ENCODE results near the gene STMP1. TPM values are rescaled to one million over a fixed set of nuclear protein-coding genes. Genes with fewer than 3 reads are reported as not detected.
A peak's percentile ranks its signal among the peaks of the same experiment; 100 is the strongest.

Gene STMP1
- total and polyA plus RNA-seq, 12 donors = 25.7 to 35.6 (median 27.7) TPM

- Histone ChIP-seq H3K36me3 (peaks cover 0 to 34% (median 0%) of the 10 kb centered on the region in 9 donors), H3K4me3 (no peak overlapping the region), H3K4me1 (peaks cover 0 to 44% (median 24%) of the 10 kb centered on the region in 9 donors), H3K9me3 (no peaks in the 10 kb centered on the region), H3K27me3 (no peaks in the 10 kb centered on the region), H3K27ac (peak overlapping the region in 2 of 10 donors; percentile 8 to 64)
- TF ChIP-seq CTCF (IDR thresholded peaks at IDR 0.05) = no peak
- intact Hi-C loops (cut with DNase I) = no loop called here
- peak in 2 of 8 donors; percentile 33 to 65 for ATAC-seq
- WGBS, 2 donors = 27 to 28% methylated on average over 3 of the region's 3 CpGs
- no peak for DNase-seq
Observed at GRCh38 chr7:135684136-135684535, 21.8 kb downstream of the STMP1 start.

GRCh38 chr7:135684699-135685098 lies 22.4 kb downstream of the STMP1 start:
- H3K27ac ChIP-seq = peak overlapping the region in 2 of 10 donors; percentile 8 to 64
- no peak for DNase-seq
- ATAC-seq = no peak
- no peaks in the 10 kb centered on the region for H3K27me3 ChIP-seq
- intact Hi-C loops (cut with DNase I) = no loop called here
- WGBS, 2 donors = 74 to 84% methylated on average over 5 of the region's 5 CpGs
- no peak for TF ChIP-seq CTCF (IDR thresholded peaks at IDR 0.05)
- H3K36me3 ChIP-seq = peaks cover 0 to 40% (median 0%) of the 10 kb centered on the region in 9 donors
- H3K9me3 ChIP-seq = no peaks in the 10 kb centered on the region
- H3K4me3 ChIP-seq = no peak overlapping the region
- H3K4me1 ChIP-seq = peaks cover 0 to 39% (median 23%) of the 10 kb centered on the region in 9 donors

- H3K4me1 ChIP-seq = peaks cover 0 to 39% (median 23%) of the 10 kb centered on the region in 9 donors
- 84 to 85% methylated on average over 9 of the region's 9 CpGs for WGBS, 2 donors
- no peak overlapping the region for H3K4me3 ChIP-seq
- peaks cover 0 to 48% (median 0%) of the 10 kb centered on the region in 9 donors for H3K36me3 ChIP-seq
- DNase-seq (no peak), ATAC-seq (no peak)
- H3K27ac ChIP-seq = no peak overlapping the region
- no peaks in the 10 kb centered on the region for H3K9me3 ChIP-seq
- H3K27me3 ChIP-seq = no peaks in the 10 kb centered on the region
- intact Hi-C loops (cut with DNase I) = no loop called here
- TF ChIP-seq CTCF (IDR thresholded peaks at IDR 0.05) = no peak
Observed at GRCh38 chr7:135685306-135686084, 23.2 kb downstream of the STMP1 start.

- peaks cover 0 to 34% (median 24%) of the 10 kb centered on the region in 9 donors for H3K4me1 ChIP-seq
- H3K27ac ChIP-seq = no peak overlapping the region
- H3K36me3 ChIP-seq = peaks cover 0 to 58% (median 10%) of the 10 kb centered on the region in 9 donors
- 0% methylated on average over 1 of the region's 1 CpG for WGBS, 2 donors
- intact Hi-C loops (cut with DNase I) = no loop called here
- TF ChIP-seq CTCF (IDR thresholded peaks at IDR 0.05) = no peak
- no peaks in the 10 kb centered on the region for H3K9me3 ChIP-seq
- DNase-seq (no peak), ATAC-seq (no peak)
- H3K4me3 ChIP-seq = no peak overlapping the region
- H3K27me3 ChIP-seq = no peaks in the 10 kb centered on the region
Observed at GRCh38 chr7:135687466-135687865, 25.2 kb downstream of the STMP1 start.

All from heart right ventricle (tissue), 16 donors.